Thoracic aorta (tissue), 2 donors: ENCODE measurements around the gene GNAL. TPM values are rescaled to one million over a fixed set of nuclear protein-coding genes. Genes with fewer than 3 reads are reported as not detected.
"Not testable (repeated sequence)": the region's sequence is repeated elsewhere in the genome, so short reads cannot be mapped to it uniquely, and the experiment has no call there.

ENCODE experiments used
- ATAC-seq: fragments of 150-250 bp; one replicate; pipeline ENCODE4 v1.8.0; 2017; ENCODE audit warnings: low read depth; ENCODE audit not compliant: insufficient number of reproducible peaks, low FRiP score
- DNase-seq: peaks from one replicate; pipeline ENCODE4 v3.0.0-alpha.2; 2020; ENCODE audit warnings: low spot score
- H3K27ac ChIP-seq, 2 donors: fragments of 200-600 bp; sonication (generic); 1 replicate in 1 of 2; 2 replicates in 1 of 2; pipeline ENCODE4 v1.5.1; 2016; ENCODE audit warnings: mild to moderate bottlenecking in 2 of 2, moderate library complexity in 2 of 2
- H3K27me3 ChIP-seq: fragments of 200-600 bp; sonication (generic); replicated peaks from 2 replicates; pipeline ENCODE4 v1.6.0; 2016; ENCODE audit warnings: mild to moderate bottlenecking; ENCODE audit not compliant: insufficient read depth
- H3K36me3 ChIP-seq: fragments of 200-600 bp; sonication (generic); one replicate; pipeline ENCODE4 v1.5.1; 2016
- H3K4me1 ChIP-seq, 2 donors: fragments of 200-600 bp; sonication (generic); 1 replicate in 1 of 2; 2 replicates in 1 of 2; pipeline versions ENCODE4 v1.5.1 to v1.6.0; 2016; ENCODE audit warnings: low read depth in 2 of 2, mild to moderate bottlenecking in 1 of 2; ENCODE audit not compliant: control insufficient read depth in 1 of 2
- H3K4me3 ChIP-seq: fragments of 200-600 bp; sonication (generic); 2 replicates; pipeline ENCODE4 v1.5.1; 2016; ENCODE audit warnings: mild to moderate bottlenecking
- H3K9me3 ChIP-seq: fragments of 200-600 bp; sonication (generic); 2 replicates; pipeline ENCODE4 v1.5.1; 2016
- CTCF ChIP-seq: fragments of 200-600 bp; sonication (generic); IDR thresholded peaks from one replicate; pipeline ENCODE4 v1.5.1; 2019; ENCODE audit warnings: antibody characterized with exemption
- total RNA-seq, 2 donors: library from RNA; depleted of rRNA; stranded (reverse); fragments of >200 nt; gene quantifications; one replicate each; pipeline versions ENCODE4 v1.1.0 to v1.2.3, GENCODE V29; 2016

The GNAL gene
- total RNA-seq, 2 donors from 2014 or later, result 4.2 to 20.4 TPM

GRCh38 chr18:11888726-11889125 lies 199.7 kb downstream of the GNAL start:
- no peaks in the 10 kb centered on the region for H3K4me1 ChIP-seq
- no peak for ATAC-seq
- no peaks in the 10 kb centered on the region for H3K9me3 ChIP-seq
- no peak overlapping the region for H3K27ac ChIP-seq
- no peak overlapping the region for H3K4me3 ChIP-seq
- DNase-seq, result no peak
- no peaks in the 10 kb centered on the region for H3K27me3 ChIP-seq
- no peak for TF ChIP-seq CTCF
- H3K36me3 ChIP-seq, result peaks cover 34% of the 10 kb centered on the region

- no peaks in the 10 kb centered on the region for H3K4me1 ChIP-seq
- H3K9me3 ChIP-seq, result no peaks in the 10 kb centered on the region
- H3K36me3 ChIP-seq, result peaks cover 34% of the 10 kb centered on the region
- no peak for TF ChIP-seq CTCF
- H3K4me3 ChIP-seq, result no peak overlapping the region
- no peaks in the 10 kb centered on the region for H3K27me3 ChIP-seq
- DNase-seq (no peak), ATAC-seq (no peak)
- H3K27ac ChIP-seq, result no peak overlapping the region
Measured at GRCh38 chr18:11889284-11889683, 200.2 kb downstream of the GNAL start.

GRCh38 chr18:11891737-11892136 lies 202.7 kb downstream of the GNAL start:
- Histone ChIP-seq H3K4me3 (no peak overlapping the region), H3K27me3 (no peaks in the 10 kb centered on the region), H3K4me1 (no peaks in the 10 kb centered on the region), H3K9me3 (no peaks in the 10 kb centered on the region), H3K27ac (no peak overlapping the region), H3K36me3 (peaks cover 28% of the 10 kb centered on the region)
- ATAC-seq, result no peak
- no peak for TF ChIP-seq CTCF
- no peak for DNase-seq

GRCh38 chr18:11892438-11892837 lies 203.4 kb downstream of the GNAL start:
- peaks cover 23% of the 10 kb centered on the region for H3K36me3 ChIP-seq

GRCh38 chr18:11897781-11898180 lies 208.7 kb downstream of the GNAL start:
- Histone ChIP-seq H3K27ac (no peak overlapping the region), H3K4me1 (no peaks in the 10 kb centered on the region), H3K4me3 (no peak overlapping the region), H3K9me3 (no peaks in the 10 kb centered on the region), H3K36me3 (peaks cover 6% of the 10 kb centered on the region), H3K27me3 (no peaks in the 10 kb centered on the region)
- no peak for TF ChIP-seq CTCF
- ATAC-seq, result no peak
- DNase-seq, result no peak

More at GRCh38 chr18:11892438-11892837, 203.4 kb downstream of the GNAL start:
- H3K9me3 ChIP-seq, H3K27ac ChIP-seq, DNase-seq, H3K4me3 ChIP-seq, ATAC-seq, H3K27me3 ChIP-seq, H3K4me1 ChIP-seq: not testable (repeated sequence)

- H3K4me1 ChIP-seq, result no peaks in the 10 kb centered on the region
- DNase-seq, result no peak
- H3K4me3 ChIP-seq, result no peak overlapping the region
- H3K27ac ChIP-seq, result no peak overlapping the region
- peaks cover 6% of the 10 kb centered on the region for H3K36me3 ChIP-seq
- no peak for ATAC-seq
- no peaks in the 10 kb centered on the region for H3K9me3 ChIP-seq
- no peaks in the 10 kb centered on the region for H3K27me3 ChIP-seq
- TF ChIP-seq CTCF, result no peak
Measured at GRCh38 chr18:11899063-11899462, 210.0 kb downstream of the GNAL start.
